ENCODE measurements around the gene TMEM45B.

GRCh38 chr11:129819237-129819636 lies 3.6 kb downstream of the TMEM45B start:
- no peak for TF ChIP-seq CTCF (IDR thresholded peaks at IDR 0.05)
- TF ChIP-seq POLR2A (IDR thresholded peaks at IDR 0.05) = no peak
- no peak for TF ChIP-seq POLR2AphosphoS5 (IDR thresholded peaks at IDR 0.05)
